Psoas muscle (tissue), 8 donors: ENCODE data around the gene ELAC1. TPM values are rescaled to one million over a fixed set of nuclear protein-coding genes. Genes with fewer than 3 reads are reported as not detected.
"Not testable (repeated sequence)": the region's sequence is repeated elsewhere in the genome, so short reads cannot be mapped to it uniquely, and the experiment has no call there.

Experiments
- ATAC-seq, 4 donors: fragments of 200-7000 bp; cut with Tn5 transposase; one replicate each; pipeline ENCODE4 v1.9.1; 2020; ENCODE audit warnings: moderate library complexity in 3 of 4, mild to moderate bottlenecking in 2 of 4
- DNase-seq, 2 donors: peaks; one replicate each; pipeline ENCODE4 v3.0.0-alpha.2; 2020
- H3K27ac ChIP-seq: fragments of 200-600 bp; one replicate; pipeline ENCODE4 v1.8.0; 2022
- H3K27me3 ChIP-seq, 3 donors: fragments of 200-600 bp in 1 of 3; one replicate each; pipeline versions ENCODE4 v1.6.1 to v1.8.0; 2013 to 2022; ENCODE audit warnings: low read length in 2 of 3, mild to moderate bottlenecking in 2 of 3, moderate library complexity in 1 of 3; ENCODE audit not compliant: insufficient read depth in 3 of 3
- H3K36me3 ChIP-seq, 2 donors: fragments of 200-600 bp in 1 of 2; one replicate each; pipeline versions ENCODE4 v1.6.1 to v1.8.0; 2013 to 2022; ENCODE audit warnings: low read depth in 1 of 2, mild to moderate bottlenecking in 1 of 2, moderate library complexity in 1 of 2; ENCODE audit not compliant: insufficient read depth in 1 of 2
- H3K4me1 ChIP-seq: fragments of 200-600 bp; one replicate; pipeline ENCODE4 v1.8.0; 2022
- H3K4me3 ChIP-seq: fragments of 200-600 bp; one replicate; pipeline ENCODE4 v1.8.0; 2022; ENCODE audit warnings: mild to moderate bottlenecking
- H3K9me3 ChIP-seq: fragments of 200-600 bp; one replicate; pipeline ENCODE4 v1.8.0; 2022
- WGBS, 3 donors: extraction: QIAGEN DNeasy Blood & Tissue Kit; methylation state at CpG; one replicate each; pipeline versions ENCODE4 v1.1.6 to v1.1.7; 2013; 5-methylcytosine and 5-hydroxymethylcytosine counted together
- intact Hi-C, 2 donors: fragments of 100-400 bp; cut with DNase I; formaldehyde crosslinking; loops; one replicate each; pipeline versions ENCODE4 v1.11.0 to v1.14.2; 2022
- polyA plus RNA-seq, 3 donors: library from polyadenylated mRNA; stranded (reverse); fragments of 200-250 nt; gene quantifications; one replicate each; pipeline ENCODE4 v1.2.3, GENCODE V29; 2013
- total RNA-seq, 4 donors: library from RNA; stranded (reverse); fragmentation: NEBNext Ultra II Directional in 2 of 4; extraction: Animal tissue kit (Norgen Biotek cat#: 25700) in 2 of 4; gene quantifications; one replicate each; pipeline versions ENCODE4 v1.2.1 to v1.2.4, GENCODE V29; 2021 to 2023
- TF ChIP-seq, protein P1 (sequence below): fragments of 200-600 bp; IDR thresholded peaks from one replicate; pipeline ENCODE4 v1.8.0; 2022; ENCODE audit warnings: antibody characterized with exemption
- donor health status: healthy with polysubstance abuse.
- donor health status: DM: no; HTN: no; CAD: no; lungs with moderate emphysema.
- donor health status: Bipolar disorder and iron deficiency.
- donor health status: healthy.
- donor health status: DM: yes; HTN: yes; CAD: no.
- donor health status: DM: no; HTN: no; CAD: no.
- donor health status: DM: no; HTN: no; CAD: no.
- donor health status: DM: yes; HTN: yes; CAD: no.

ELAC1 gene
- total and polyA plus RNA-seq, 7 donors, result 1.6 to 5.4 (median 3.7) TPM

DNA sequence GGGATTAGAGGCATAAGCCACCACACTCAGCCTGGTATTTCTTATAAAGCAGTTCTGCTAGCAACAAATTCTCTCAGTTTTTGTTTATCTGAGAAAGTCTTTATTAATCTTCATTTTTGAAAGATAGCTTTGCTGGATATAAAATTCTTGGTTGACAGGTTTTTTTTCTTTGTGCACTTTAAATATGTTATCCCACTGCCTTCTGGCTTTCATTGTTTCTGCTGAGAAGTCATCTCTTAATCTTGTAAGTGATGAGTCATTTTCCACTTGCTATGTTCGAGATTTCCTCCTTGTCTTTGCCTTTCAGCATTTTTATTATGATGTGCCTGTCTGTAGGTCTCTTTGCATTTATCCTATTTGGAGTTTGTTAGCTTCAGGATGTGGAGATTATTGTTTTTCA is 5.9 kb upstream of the ELAC1 start:
- Histone ChIP-seq H3K27ac (no peak overlapping the region), H3K4me1 (no peaks in the 10 kb centered on the region), H3K4me3 (no peak overlapping the region), H3K36me3 (no peaks in the 10 kb centered on the region), H3K9me3 (peaks cover 22% of the 10 kb centered on the region), H3K27me3 (no peaks in the 10 kb centered on the region)
- intact Hi-C loops, result loop anchor here in 1 of 2 donors (10.0 kb wide), 1 partner anchor 87 kb away; the partner anchor contains the start of gene ME2
- ATAC-seq (no peak), DNase-seq (no peak)
- TF ChIP-seq, protein P1, sequence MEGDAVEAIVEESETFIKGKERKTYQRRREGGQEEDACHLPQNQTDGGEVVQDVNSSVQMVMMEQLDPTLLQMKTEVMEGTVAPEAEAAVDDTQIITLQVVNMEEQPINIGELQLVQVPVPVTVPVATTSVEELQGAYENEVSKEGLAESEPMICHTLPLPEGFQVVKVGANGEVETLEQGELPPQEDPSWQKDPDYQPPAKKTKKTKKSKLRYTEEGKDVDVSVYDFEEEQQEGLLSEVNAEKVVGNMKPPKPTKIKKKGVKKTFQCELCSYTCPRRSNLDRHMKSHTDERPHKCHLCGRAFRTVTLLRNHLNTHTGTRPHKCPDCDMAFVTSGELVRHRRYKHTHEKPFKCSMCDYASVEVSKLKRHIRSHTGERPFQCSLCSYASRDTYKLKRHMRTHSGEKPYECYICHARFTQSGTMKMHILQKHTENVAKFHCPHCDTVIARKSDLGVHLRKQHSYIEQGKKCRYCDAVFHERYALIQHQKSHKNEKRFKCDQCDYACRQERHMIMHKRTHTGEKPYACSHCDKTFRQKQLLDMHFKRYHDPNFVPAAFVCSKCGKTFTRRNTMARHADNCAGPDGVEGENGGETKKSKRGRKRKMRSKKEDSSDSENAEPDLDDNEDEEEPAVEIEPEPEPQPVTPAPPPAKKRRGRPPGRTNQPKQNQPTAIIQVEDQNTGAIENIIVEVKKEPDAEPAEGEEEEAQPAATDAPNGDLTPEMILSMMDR, result no peak
- WGBS, 3 donors, result 66 to 83% (median 72%) methylated on average over 1 of the region's 1 CpG

- Histone ChIP-seq H3K36me3 (peaks cover 0 to under 1% of the 10 kb centered on the region in 2 donors), H3K9me3 (no peaks in the 10 kb centered on the region), H3K27me3 (no peaks in the 10 kb centered on the region), H3K4me1 (peaks cover 29% of the 10 kb centered on the region), H3K27ac (peak overlapping the region; percentile 97), H3K4me3 (peak overlapping the region; percentile 89)
- no peak for ATAC-seq
- no peak for DNase-seq
- intact Hi-C loops, result loop anchor here (5.0 to 10.0 kb wide), 3 partner anchors 92 to 228 kb away; partner anchors contain the start of genes ME2 (in 2 of the 2) and MEX3C (in 1 of the 2)
- WGBS, 3 donors, result 67 to 68% (median 67%) methylated on average over 5 of the region's 5 CpGs
- TF ChIP-seq, protein P1, result no peak
These were observed 1.6 kb downstream of the ELAC1 start for GRCh38 chr18:50969448-50969847.

DNA sequence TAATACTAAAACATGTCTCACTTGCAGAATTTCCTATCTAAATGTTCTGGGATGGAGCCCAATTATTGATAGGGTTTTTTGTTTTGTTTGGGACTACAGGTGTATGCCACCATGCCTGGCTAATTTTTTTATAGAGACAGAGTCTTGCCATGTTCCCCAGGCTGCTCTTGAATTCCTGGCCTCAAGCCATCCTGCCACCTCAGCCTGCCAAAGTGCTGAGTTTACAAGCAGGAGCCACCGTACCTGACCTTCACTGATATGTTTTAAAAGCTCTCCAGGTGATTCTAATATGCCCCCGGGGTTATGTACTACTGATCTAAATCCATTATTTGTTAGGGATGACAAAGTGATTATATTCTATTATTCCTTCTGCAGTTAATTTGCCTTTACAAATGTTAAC is 2.2 kb downstream of the ELAC1 start:
- WGBS, 3 donors, result 15 to 24% (median 20%) methylated on average over 2 of the region's 2 CpGs

GRCh38 chr18:50972404-50972803 is 4.6 kb downstream of the ELAC1 start:
- DNase-seq (peak in 1 of 2 donors; percentile 62), ATAC-seq (peak in 3 of 4 donors; percentile 14 to 52 (median 49))
- peaks cover 29% of the 10 kb centered on the region for H3K4me1 ChIP-seq
- intact Hi-C loops, result loop anchor here in 1 of 2 donors (5.0 kb wide), 1 partner anchor 55 kb away; no protein-coding TSS in a partner anchor
- H3K27ac ChIP-seq, result peak overlapping the region; percentile 77
- H3K27me3 ChIP-seq, H3K9me3 ChIP-seq, H3K4me3 ChIP-seq: not testable (repeated sequence)
- peaks cover 10 to 30% of the 10 kb centered on the region in 2 donors for H3K36me3 ChIP-seq
- WGBS, 3 donors, result 43 to 54% (median 50%) methylated on average over 5 of the region's 5 CpGs

More for the DNA sequence above, 2.2 kb downstream of the ELAC1 start:
- H3K27ac ChIP-seq, result peak overlapping the region; percentile 97
- peaks cover 29% of the 10 kb centered on the region for H3K4me1 ChIP-seq
- ATAC-seq, result no peak
- DNase-seq, result no peak
- H3K27me3 ChIP-seq, result no peaks in the 10 kb centered on the region
- TF ChIP-seq, protein P1, result no peak
- intact Hi-C loops, result loop anchor here in 1 of 2 donors (5.0 kb wide), 1 partner anchor 57 kb away; no protein-coding TSS in a partner anchor
- peaks cover 4 to 6% of the 10 kb centered on the region in 2 donors for H3K36me3 ChIP-seq
- H3K9me3 ChIP-seq, result no peaks in the 10 kb centered on the region
- no peak overlapping the region for H3K4me3 ChIP-seq

- intact Hi-C loops, result loop anchor here in 1 of 2 donors (5.0 kb wide), 1 partner anchor 54 kb away; no protein-coding TSS in a partner anchor
- DNase-seq (no peak), ATAC-seq (peak; percentile 93 to 94 (median 94))
- Histone ChIP-seq H3K27ac (peak overlapping the region; percentile 77), H3K9me3 (no peaks in the 10 kb centered on the region), H3K27me3 (no peaks in the 10 kb centered on the region), H3K4me3 (peak overlapping the region; percentile 20), H3K36me3 (peaks cover 10 to 42% of the 10 kb centered on the region in 2 donors), H3K4me1 (peaks cover 29% of the 10 kb centered on the region)
- WGBS, 3 donors, result 78 to 80% (median 79%) methylated on average over 4 of the region's 4 CpGs
- TF ChIP-seq, protein P1, result no peak
These were observed 5.7 kb downstream of the ELAC1 start for GRCh38 chr18:50973367-50974126.
